Measurements from ENCODE around the gene SAPCD2. TPM values are rescaled to one million over a fixed set of nuclear protein-coding genes. Genes with fewer than 3 reads are reported as not detected.

Gene SAPCD2
- total and polyA plus RNA-seq, 2 of the 8 experiments (the other 6 are each of a cell fraction or from before 2014, with no cell fraction given): 12.7 to 32.1 TPM

DNA sequence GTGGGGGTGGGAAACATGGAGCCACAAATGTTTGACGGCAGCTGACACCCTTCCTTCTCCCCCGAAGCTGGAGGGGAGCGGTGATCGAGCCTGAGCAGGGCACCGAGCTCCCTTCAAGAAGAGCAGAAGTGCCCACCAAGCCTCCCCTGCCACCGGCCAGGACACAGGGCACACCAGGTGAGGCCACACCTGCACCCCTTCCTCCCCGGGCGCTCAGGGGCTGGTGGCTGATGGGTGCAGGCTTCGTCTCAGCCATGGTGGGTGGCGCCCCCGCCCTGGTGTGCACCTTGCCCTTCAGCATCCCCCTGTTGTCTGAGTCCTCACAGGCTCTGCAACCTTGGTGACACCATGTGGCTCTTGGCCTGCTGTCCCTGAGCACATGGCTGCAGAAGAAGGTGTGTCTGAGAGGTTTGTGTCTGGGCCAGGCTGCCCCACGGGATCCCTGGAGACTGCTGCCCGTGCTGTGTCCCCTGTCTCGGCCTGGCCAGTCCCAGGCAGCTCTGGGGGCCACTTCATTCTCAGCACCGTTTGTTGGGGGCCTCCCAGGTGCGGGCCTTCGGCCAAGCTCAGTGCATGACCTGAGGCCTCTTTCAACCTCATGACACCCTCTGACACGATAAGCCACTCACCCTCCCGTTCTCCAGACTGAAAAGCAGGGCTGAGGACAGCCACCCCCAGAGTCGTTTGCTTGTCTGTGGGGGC lies 27.6 kb upstream of the SAPCD2 start:
- no peak for DNase-seq (ENCODE audit: low read depth in 1 of 2, low spot score in 2 of 2)

More for the DNA sequence above, 27.6 kb upstream of the SAPCD2 start:
- no peak overlapping the region for H3K23ac ChIP-seq (ENCODE audit: insufficient read length)
- no peak overlapping the region for H3K9ac ChIP-seq (replicated peaks in 1 of 4; ENCODE audit: extremely low read depth in 1 of 4, low read depth in 3 of 4, low read length in 3 of 4)
- FAIRE-seq: no peak
- no peak overlapping the region for H3K14ac ChIP-seq (ENCODE audit: insufficient read length)
- H3K56ac ChIP-seq (replicated peaks; ENCODE audit: insufficient read length, low read depth, low read length): no peak overlapping the region
- peaks cover 0 to 2% of the 10 kb centered on the region in 2 experiments for H4K20me1 ChIP-seq (replicated peaks in 1 of 2; ENCODE audit: control insufficient read depth in 1 of 2, insufficient read depth in 2 of 2, low read length in 2 of 2)
- no peak overlapping the region for H3K4me2 ChIP-seq (ENCODE audit: insufficient read depth in 1 of 2, low read depth in 2 of 2, low read length in 2 of 2)
- H2BK20ac ChIP-seq (ENCODE audit: low read length): no peak overlapping the region
- TF ChIP-seq GTF2F1 (IDR thresholded peaks at IDR 0.05; ENCODE audit: borderline replicate concordance, low read depth, low read length) (no peak), PHF8 (conservative IDR thresholded peaks at IDR 0.05; ENCODE audit: low read depth, low read length) (no peak), CREB1 (IDR thresholded peaks at IDR 0.05) (no peak)
- no peaks in the 10 kb centered on the region for H3K4me1 ChIP-seq (replicated peaks in 1 of 4; ENCODE audit: control insufficient read depth in 3 of 4, insufficient read depth in 4 of 4, low read length in 3 of 4)
- H3K79me1 ChIP-seq (ENCODE audit: low read depth, low read length): no peaks in the 10 kb centered on the region
- H4K8ac ChIP-seq (ENCODE audit: extremely low read depth, insufficient read depth, low read length): no peak overlapping the region
- H3K4ac ChIP-seq (replicated peaks; ENCODE audit: insufficient read length, low read depth, low read length): no peak overlapping the region
- no peak overlapping the region for H2BK120ac ChIP-seq (replicated peaks; ENCODE audit: low read depth, low read length)
- H3K79me2 ChIP-seq (ENCODE audit: control insufficient read depth in 1 of 2, insufficient read depth in 2 of 2, low read length in 2 of 2): no peaks in the 10 kb centered on the region
- H4K5ac ChIP-seq (ENCODE audit: insufficient read length, low read depth, low read length): no peak overlapping the region
- CTCF ChIA-PET (ENCODE audit: partially characterized antibody): interaction anchor here (0.7 to 1.3 kb wide), 5 partner anchors 8 to 91 kb away, joined by 3 to 5 read pairs (median 4); partner anchors contain the start of genes ANAPC2 and SSNA1
- no peak overlapping the region for H2BK5ac ChIP-seq (ENCODE audit: low read depth, low read length)
- no peak overlapping the region for H3K18ac ChIP-seq (ENCODE audit: extremely low read depth, low read length)
- peaks cover 13 to 18% of the 10 kb centered on the region in 2 experiments for H3K9me3 ChIP-seq (ENCODE audit: insufficient read depth in 2 of 2, low read depth in 1 of 2, low read length in 1 of 2)
- H3K23me2 ChIP-seq (ENCODE audit: low read depth, low read length): no peaks in the 10 kb centered on the region
- no peak overlapping the region for H2BK15ac ChIP-seq (ENCODE audit: low read length)
- POLR2A ChIA-PET (ENCODE audit: partially characterized antibody): no interaction called here
- no peak overlapping the region for H3K27ac ChIP-seq (ENCODE audit: low read depth, low read length)
- WGBS, 2 experiments (ENCODE audit: extremely low coverage in 1 of 2, insufficient coverage in 1 of 2, insufficient read length in 1 of 2, insufficient replicate concordance in 2 of 2, low coverage in 1 of 2, low lambda C conversion rate in 2 of 2, missing lambda C conversion rate in 1 of 2): 92% methylated on average over 19 of the region's 20 CpGs; no CpG with 5 or more reads in 1 of the 2 experiments
- H2BK12ac ChIP-seq (ENCODE audit: low read depth, low read length): no peak overlapping the region
- H3K27me3 ChIP-seq (replicated peaks in 1 of 4; ENCODE audit: control insufficient read depth in 3 of 4, extremely low read depth in 1 of 4, insufficient read depth in 3 of 4, low read length in 3 of 4): no peaks in the 10 kb centered on the region
- H4K91ac ChIP-seq (replicated peaks; ENCODE audit: insufficient read length, low read length): no peak overlapping the region
- H3K36me3 ChIP-seq (ENCODE audit: control insufficient read depth in 2 of 4, insufficient read depth in 4 of 4, low read length in 3 of 4): peaks cover 12 to 24% (median 22%) of the 10 kb centered on the region in 4 experiments; a peak in 7 of 8 replicates
- H2AFZ ChIP-seq (ENCODE audit: low read length): no peak overlapping the region
- H2AK5ac ChIP-seq (ENCODE audit: low read depth, low read length): no peak overlapping the region
- no peak overlapping the region for H3K4me3 ChIP-seq (ENCODE audit: extremely low read depth in 1 of 4, insufficient read depth in 2 of 4, low read depth in 3 of 4, low read length in 4 of 4)
